GM18526 (cell line): ENCODE results near the gene CH25H.

Experiments used
- POLR2A ChIP-seq: IDR thresholded peaks from 3 replicates; pipeline ENCODE4 v1.6.1; 2011; ENCODE audit not compliant: insufficient read length; ENCODE audit errors: extremely low read depth

The CH25H gene

GRCh38 chr10:89213191-89213808 is 6.2 kb upstream of the CH25H start:
- no peak for TF ChIP-seq POLR2A

GRCh38 chr10:89210794-89211425 is 3.8 kb upstream of the CH25H start:
- no peak for TF ChIP-seq POLR2A

- no peak for TF ChIP-seq POLR2A
Observed at GRCh38 chr10:89209718-89210117, 2.6 kb upstream of the CH25H start.

- TF ChIP-seq POLR2A: no peak
Observed at GRCh38 chr10:89207801-89208551, 859 bp upstream of the CH25H start.

- TF ChIP-seq POLR2A: no peak
Observed at GRCh38 chr10:89206402-89207180, 526 bp downstream of the CH25H start.

GRCh38 chr10:89204621-89205185 is 2.4 kb downstream of the CH25H start:
- no peak for TF ChIP-seq POLR2A

GRCh38 chr10:89203237-89203636 is 3.9 kb downstream of the CH25H start:
- TF ChIP-seq POLR2A: no peak

- TF ChIP-seq POLR2A: no peak
Observed at GRCh38 chr10:89202033-89202425, 5.1 kb downstream of the CH25H start.

GRCh38 chr10:89201345-89202032 is 5.6 kb downstream of the CH25H start:
- TF ChIP-seq POLR2A: no peak

GRCh38 chr10:89197473-89197872 is 9.6 kb downstream of the CH25H start:
- TF ChIP-seq POLR2A: no peak

- TF ChIP-seq POLR2A: no peak
Observed at GRCh38 chr10:89189211-89189734, 17.8 kb downstream of the CH25H start.

- no peak for TF ChIP-seq POLR2A
Observed at GRCh38 chr10:89185658-89186057, 21.5 kb downstream of the CH25H start.

GRCh38 chr10:89184638-89185037 is 22.5 kb downstream of the CH25H start:
- TF ChIP-seq POLR2A: no peak

GRCh38 chr10:89183571-89183970 is 23.5 kb downstream of the CH25H start:
- TF ChIP-seq POLR2A: no peak
